Upper lobe of left lung (tissue), 6 donors: ENCODE data around the gene PTPRG. TPM values are rescaled to one million over a fixed set of nuclear protein-coding genes. Genes with fewer than 3 reads are reported as not detected.

Source experiments
- ATAC-seq, 2 donors: fragments of 200-7000 bp; cut with Tn5 transposase; one replicate each; pipeline ENCODE4 v1.9.1; 2022; ENCODE audit warnings: mild to moderate bottlenecking in 2 of 2, moderate library complexity in 2 of 2; ENCODE audit not compliant: low FRiP score in 2 of 2
- DNase-seq, 2 donors: peaks; one replicate each; pipeline ENCODE4 v3.0.0-alpha.2; 2019 to 2020
- H3K27ac ChIP-seq, 4 donors: fragments of 200-600 bp; sonication (generic); one replicate each; pipeline ENCODE4 v1.5.1; 2016 to 2019
- H3K27me3 ChIP-seq, 4 donors: fragments of 200-600 bp; sonication (generic); one replicate each; pipeline ENCODE4 v1.5.1; 2017 to 2019
- H3K36me3 ChIP-seq, 4 donors: fragments of 200-600 bp; sonication (generic); one replicate each; pipeline ENCODE4 v1.5.1; 2016 to 2019
- H3K4me1 ChIP-seq, 4 donors: fragments of 200-600 bp; sonication (generic); one replicate each; pipeline ENCODE4 v1.5.1; 2018 to 2019
- H3K4me3 ChIP-seq, 4 donors: fragments of 200-600 bp; sonication (generic); one replicate each; pipeline ENCODE4 v1.5.1; 2017 to 2019; ENCODE audit warnings: mild to moderate bottlenecking in 2 of 4, moderate library complexity in 1 of 4
- H3K9me3 ChIP-seq, 4 donors: fragments of 200-600 bp; sonication (generic); one replicate each; pipeline ENCODE4 v1.5.1; 2018 to 2019
- EP300 ChIP-seq, 4 donors: sonication (generic); formaldehyde crosslinking; IDR thresholded peaks; one replicate each; pipeline ENCODE4 v1.5.1; 2017; ENCODE audit warnings: antibody characterized with exemption in 4 of 4, control low read depth in 2 of 4
- POLR2A ChIP-seq, 4 donors: fragments of 450-650 bp; IDR thresholded peaks; one replicate each; pipeline ENCODE4 v1.5.1; 2016 to 2017; ENCODE audit warnings: antibody characterized with exemption in 4 of 4, mild to moderate bottlenecking in 2 of 4
- POLR2AphosphoS5 ChIP-seq, 2 donors: sonication (generic); formaldehyde crosslinking; IDR thresholded peaks; one replicate each; pipeline ENCODE4 v1.5.1; 2017; ENCODE audit warnings: antibody characterized with exemption in 2 of 2
- WGBS, 2 donors: methylation state at CpG; one replicate each; pipeline ENCODE4 v1.1.5; 2017 to 2018; 5-methylcytosine and 5-hydroxymethylcytosine counted together
- total RNA-seq, 6 donors: library from RNA; depleted of rRNA in 4 of 6; stranded (reverse); fragments of >200 nt in 4 of 6; gene quantifications; one replicate each; pipeline versions ENCODE4 v1.1.0 to v1.2.1, GENCODE V29; 2016 to 2021
- TF ChIP-seq, protein P1 (sequence below), 6 experiments: fragments of 450-650 bp in 4 of 6; fragments of 200-600 bp in 2 of 6; sonication (generic) in 2 of 6; IDR thresholded peaks; one replicate each; pipeline ENCODE4 v1.5.1; 2016 to 2019; ENCODE audit warnings: antibody characterized with exemption in 6 of 6
- donor health status: DM: no; HTN: no; CAD: no; lungs with moderate emphysema.
- donor health status: DM: no; HTN: yes; CAD: no; lungs with severe emphysema.

PTPRG gene
- total RNA-seq, 6 donors from 2014 or later = 58.7 to 101 (median 68.8) TPM

DNA sequence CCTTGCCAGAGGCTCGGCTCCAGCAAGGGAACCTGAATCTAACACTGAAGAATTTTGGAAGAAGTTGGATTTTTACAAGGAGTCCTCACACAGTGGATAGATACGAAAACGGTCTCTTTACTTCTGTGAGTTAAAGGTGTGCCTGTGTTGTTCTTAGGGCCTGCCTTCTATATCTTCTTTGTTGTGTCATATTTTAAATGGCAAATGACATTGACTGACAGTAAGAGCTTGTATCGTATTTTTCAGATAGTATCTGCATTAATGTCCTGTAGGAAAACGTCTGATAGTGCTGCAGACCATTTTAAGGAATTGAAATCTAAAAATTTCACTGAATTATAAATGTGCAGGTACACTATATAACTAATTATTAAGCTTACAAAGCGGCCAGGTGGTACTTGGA, 56.3 kb downstream of the PTPRG start:
- H3K4me1 ChIP-seq = peaks cover 8 to 14% (median 12%) of the 10 kb centered on the region in 4 donors
- WGBS, 2 donors = 80 to 86% methylated on average over 6 of the region's 6 CpGs
- TF ChIP-seq POLR2AphosphoS5 (IDR thresholded peaks at IDR 0.05) (no peak), POLR2A (IDR thresholded peaks at IDR 0.05) (no peak), EP300 (IDR thresholded peaks at IDR 0.05) (no peak)
- TF ChIP-seq, protein P1, sequence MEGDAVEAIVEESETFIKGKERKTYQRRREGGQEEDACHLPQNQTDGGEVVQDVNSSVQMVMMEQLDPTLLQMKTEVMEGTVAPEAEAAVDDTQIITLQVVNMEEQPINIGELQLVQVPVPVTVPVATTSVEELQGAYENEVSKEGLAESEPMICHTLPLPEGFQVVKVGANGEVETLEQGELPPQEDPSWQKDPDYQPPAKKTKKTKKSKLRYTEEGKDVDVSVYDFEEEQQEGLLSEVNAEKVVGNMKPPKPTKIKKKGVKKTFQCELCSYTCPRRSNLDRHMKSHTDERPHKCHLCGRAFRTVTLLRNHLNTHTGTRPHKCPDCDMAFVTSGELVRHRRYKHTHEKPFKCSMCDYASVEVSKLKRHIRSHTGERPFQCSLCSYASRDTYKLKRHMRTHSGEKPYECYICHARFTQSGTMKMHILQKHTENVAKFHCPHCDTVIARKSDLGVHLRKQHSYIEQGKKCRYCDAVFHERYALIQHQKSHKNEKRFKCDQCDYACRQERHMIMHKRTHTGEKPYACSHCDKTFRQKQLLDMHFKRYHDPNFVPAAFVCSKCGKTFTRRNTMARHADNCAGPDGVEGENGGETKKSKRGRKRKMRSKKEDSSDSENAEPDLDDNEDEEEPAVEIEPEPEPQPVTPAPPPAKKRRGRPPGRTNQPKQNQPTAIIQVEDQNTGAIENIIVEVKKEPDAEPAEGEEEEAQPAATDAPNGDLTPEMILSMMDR (IDR thresholded peaks at IDR 0.05) = no peak
- H3K4me3 ChIP-seq = no peak overlapping the region
- ATAC-seq (no peak), DNase-seq (no peak)
- H3K9me3 ChIP-seq = no peaks in the 10 kb centered on the region
- no peaks in the 10 kb centered on the region for H3K27me3 ChIP-seq
- H3K36me3 ChIP-seq = no peaks in the 10 kb centered on the region
- no peak overlapping the region for H3K27ac ChIP-seq

DNA sequence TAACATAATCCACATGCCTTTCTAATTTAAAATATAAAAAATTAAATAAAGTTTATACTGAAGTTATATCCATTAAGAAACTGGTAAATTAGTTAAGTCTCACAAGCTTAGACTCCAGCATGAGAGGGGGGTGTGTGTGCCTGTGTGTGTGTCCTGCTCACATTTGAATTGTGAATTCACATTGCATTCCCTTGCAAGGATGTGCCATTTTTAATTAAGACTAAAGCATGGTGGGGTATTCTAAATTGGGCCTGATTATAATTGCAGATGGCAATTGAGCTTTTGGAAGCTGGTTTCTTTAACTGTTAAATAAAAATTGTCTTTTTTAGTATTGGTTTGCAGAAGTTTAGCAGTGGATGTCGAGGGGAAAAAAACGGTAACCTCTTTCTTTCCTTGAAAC, 56.9 kb downstream of the PTPRG start:
- H3K36me3 ChIP-seq = no peaks in the 10 kb centered on the region
- TF ChIP-seq EP300 (IDR thresholded peaks at IDR 0.05) = no peak
- TF ChIP-seq POLR2A (IDR thresholded peaks at IDR 0.05) = no peak
- 91 to 94% methylated on average over 2 of the region's 2 CpGs for WGBS, 2 donors
- DNase-seq = no peak
- H3K27ac ChIP-seq = no peak overlapping the region
- no peaks in the 10 kb centered on the region for H3K27me3 ChIP-seq
- H3K4me3 ChIP-seq = no peak overlapping the region
- H3K9me3 ChIP-seq = no peaks in the 10 kb centered on the region
- peaks cover 8 to 14% (median 12%) of the 10 kb centered on the region in 4 donors for H3K4me1 ChIP-seq
- no peak for ATAC-seq

DNA sequence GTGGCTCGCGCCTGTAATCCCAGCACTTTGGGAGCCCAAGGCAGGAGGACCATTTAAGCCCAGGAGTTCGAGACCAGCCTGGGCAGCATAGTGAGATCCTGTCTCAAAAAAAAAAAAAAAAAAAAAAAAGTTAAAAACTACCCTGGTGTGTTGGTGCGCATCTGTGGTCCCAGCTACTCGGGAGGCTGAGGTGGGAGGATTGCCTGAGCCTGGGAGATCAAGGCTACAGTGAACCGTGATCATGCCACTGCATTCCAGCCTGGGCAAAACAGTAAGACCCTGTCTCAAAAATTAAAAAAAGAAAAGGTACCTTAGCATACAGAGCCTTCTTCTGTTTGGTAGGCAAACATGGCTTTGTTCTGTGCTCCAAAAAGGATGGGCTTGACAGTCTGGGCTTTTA, 57.5 kb downstream of the PTPRG start:
- H3K27ac ChIP-seq = no peak overlapping the region
- no peaks in the 10 kb centered on the region for H3K9me3 ChIP-seq
- TF ChIP-seq, protein P1 (IDR thresholded peaks at IDR 0.05) = no peak
- TF ChIP-seq EP300 (IDR thresholded peaks at IDR 0.05) (no peak), POLR2AphosphoS5 (IDR thresholded peaks at IDR 0.05) (no peak), POLR2A (IDR thresholded peaks at IDR 0.05) (no peak)
- DNase-seq (no peak), ATAC-seq (no peak)
- H3K4me1 ChIP-seq = peaks cover 8 to 14% (median 12%) of the 10 kb centered on the region in 4 donors
- 86 to 88% methylated on average over 6 of the region's 6 CpGs for WGBS, 2 donors
- no peaks in the 10 kb centered on the region for H3K36me3 ChIP-seq
- H3K27me3 ChIP-seq = no peaks in the 10 kb centered on the region
- H3K4me3 ChIP-seq = no peak overlapping the region

DNA sequence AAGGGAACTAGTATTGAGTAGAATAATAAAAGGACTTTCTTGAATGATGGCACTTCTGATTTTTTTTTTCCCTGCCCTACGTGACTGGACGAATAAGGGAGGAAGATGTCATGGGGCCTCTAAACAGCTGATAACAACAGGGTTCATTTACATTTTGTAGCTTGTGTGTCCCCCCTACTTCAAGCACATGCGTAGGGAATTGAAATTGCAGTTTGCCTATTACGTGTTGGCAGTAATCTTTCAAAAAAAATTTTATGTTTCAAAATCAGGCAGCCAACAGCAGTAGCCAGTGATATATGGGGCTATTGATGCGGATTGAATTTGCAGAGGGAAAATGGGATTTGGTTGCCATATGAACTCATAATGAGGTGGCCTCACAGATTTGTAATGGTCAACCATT, 58.7 kb downstream of the PTPRG start:
- TF ChIP-seq POLR2AphosphoS5 (IDR thresholded peaks at IDR 0.05) (no peak), POLR2A (IDR thresholded peaks at IDR 0.05) (no peak), EP300 (IDR thresholded peaks at IDR 0.05) (no peak)
- TF ChIP-seq, protein P1 (IDR thresholded peaks at IDR 0.05) = no peak
- peaks cover 8 to 14% (median 12%) of the 10 kb centered on the region in 4 donors for H3K4me1 ChIP-seq
- H3K36me3 ChIP-seq = no peaks in the 10 kb centered on the region
- H3K27me3 ChIP-seq = no peaks in the 10 kb centered on the region
- H3K9me3 ChIP-seq = no peaks in the 10 kb centered on the region
- H3K4me3 ChIP-seq = no peak overlapping the region
- H3K27ac ChIP-seq = no peak overlapping the region
- DNase-seq (no peak), ATAC-seq (no peak)
- WGBS, 2 donors = 89 to 91% methylated on average over 5 of the region's 5 CpGs

DNA sequence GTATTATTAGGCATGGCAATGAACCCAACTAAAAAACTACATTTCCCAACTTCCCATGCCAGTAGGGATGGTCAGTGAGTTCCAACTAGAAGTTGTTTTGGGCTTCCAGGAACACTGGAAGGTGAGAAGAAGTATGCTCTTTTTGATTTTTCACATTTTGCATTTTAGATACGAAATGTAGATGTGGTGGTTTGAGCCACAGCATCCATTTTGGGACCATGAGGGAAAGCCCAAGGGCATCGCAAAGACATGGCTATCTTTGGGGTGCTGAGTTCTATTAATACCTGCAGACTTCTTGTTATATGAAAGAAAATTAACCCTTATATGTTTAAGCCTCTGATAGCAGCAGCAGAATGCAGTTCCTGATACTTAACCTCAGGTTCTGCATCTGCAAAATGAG, 62.9 kb downstream of the PTPRG start:
- TF ChIP-seq, protein P1 (IDR thresholded peaks at IDR 0.05) = no peak
- TF ChIP-seq POLR2A (IDR thresholded peaks at IDR 0.05) = no peak
- no peak for TF ChIP-seq POLR2AphosphoS5 (IDR thresholded peaks at IDR 0.05)
- TF ChIP-seq EP300 (IDR thresholded peaks at IDR 0.05) = no peak

More for the DNA sequence above, 62.9 kb downstream of the PTPRG start:
- H3K9me3 ChIP-seq = no peaks in the 10 kb centered on the region
- H3K27me3 ChIP-seq = no peaks in the 10 kb centered on the region
- ATAC-seq (no peak), DNase-seq (no peak)
- H3K4me1 ChIP-seq = peaks cover 7 to 15% (median 15%) of the 10 kb centered on the region in 4 donors
- H3K36me3 ChIP-seq = no peaks in the 10 kb centered on the region
- H3K27ac ChIP-seq = no peak overlapping the region
- WGBS, 2 donors = 91 to 94% methylated on average over 2 of the region's 2 CpGs
- H3K4me3 ChIP-seq = no peak overlapping the region
